CD4-positive, alpha-beta T cell treated with Interleukin-2 at 100 ng/mL for 4 hours (primary cell): Measurements from ENCODE around the gene CEBPZOS.
A peak's percentile ranks its signal among the peaks of the same experiment; 100 is the strongest.
"Not testable (repeated sequence)": the region's sequence is repeated elsewhere in the genome, so short reads cannot be mapped to it uniquely, and the experiment has no call there.

Experiments
- DNase-seq: peaks from one replicate; pipeline ENCODE4 v3.0.0-alpha.2; 2020; ENCODE audit warnings: low spot score

Gene CEBPZOS

DNA sequence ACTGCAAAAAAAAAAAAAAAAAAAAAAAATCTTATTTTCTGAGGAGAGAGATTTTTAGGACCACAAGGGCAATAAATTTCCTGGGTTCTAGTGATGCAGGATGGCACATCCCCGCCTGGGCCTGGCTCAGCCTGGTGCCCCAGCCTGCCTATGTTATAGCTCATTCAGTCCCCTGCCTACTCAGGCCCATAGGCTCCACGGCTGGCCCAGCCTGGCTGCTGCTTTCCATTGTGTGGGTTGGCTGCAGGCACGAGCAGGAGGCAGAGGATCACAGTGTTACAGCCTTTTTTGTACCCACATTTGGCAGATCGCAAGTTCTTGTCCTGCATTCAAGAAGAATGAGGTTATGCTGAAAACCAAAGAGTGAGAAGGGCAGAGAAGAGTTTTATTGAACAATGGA lies 5.0 kb upstream of the CEBPZOS start:
- DNase-seq: no peak

DNA sequence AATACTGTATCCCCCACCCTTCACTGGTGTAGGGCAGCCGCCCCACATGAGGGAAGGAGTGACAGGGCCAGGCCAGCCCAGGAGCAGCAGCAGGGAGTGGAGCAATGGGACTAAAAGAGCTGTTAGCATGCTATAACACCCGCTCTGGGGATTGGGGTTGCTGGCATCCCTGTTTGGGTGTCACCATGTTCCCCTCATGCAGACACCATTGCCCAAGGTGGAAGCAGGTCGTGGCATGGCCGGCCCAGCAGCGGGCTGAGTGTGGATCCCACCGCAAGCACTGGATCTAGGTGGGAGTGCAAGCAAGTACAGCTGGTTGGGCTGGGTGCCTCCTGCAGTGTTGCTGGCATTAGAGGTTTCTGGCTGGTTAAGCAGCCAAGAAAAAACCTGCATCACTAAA lies 4.5 kb upstream of the CEBPZOS start:
- no peak for DNase-seq

DNA sequence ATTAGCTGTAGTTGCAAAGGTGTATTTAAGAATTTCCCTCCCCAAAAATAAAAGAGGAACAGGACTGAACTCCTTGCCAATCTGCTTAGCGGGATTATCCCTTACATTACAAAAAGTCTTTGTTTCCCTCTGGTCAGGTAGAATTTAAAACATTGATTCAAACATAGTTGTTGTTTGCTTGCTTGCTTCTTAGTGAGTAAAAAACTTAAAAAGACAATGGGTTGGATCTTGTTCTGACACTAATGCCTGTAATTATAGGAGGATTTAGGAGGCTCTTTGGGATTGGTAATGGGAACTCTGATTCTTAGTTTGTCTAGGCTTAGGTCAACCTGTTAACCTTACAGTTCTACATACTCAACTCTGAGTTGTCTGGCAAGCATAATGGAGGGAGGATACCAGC lies 3.7 kb upstream of the CEBPZOS start:
- no peak for DNase-seq

DNA sequence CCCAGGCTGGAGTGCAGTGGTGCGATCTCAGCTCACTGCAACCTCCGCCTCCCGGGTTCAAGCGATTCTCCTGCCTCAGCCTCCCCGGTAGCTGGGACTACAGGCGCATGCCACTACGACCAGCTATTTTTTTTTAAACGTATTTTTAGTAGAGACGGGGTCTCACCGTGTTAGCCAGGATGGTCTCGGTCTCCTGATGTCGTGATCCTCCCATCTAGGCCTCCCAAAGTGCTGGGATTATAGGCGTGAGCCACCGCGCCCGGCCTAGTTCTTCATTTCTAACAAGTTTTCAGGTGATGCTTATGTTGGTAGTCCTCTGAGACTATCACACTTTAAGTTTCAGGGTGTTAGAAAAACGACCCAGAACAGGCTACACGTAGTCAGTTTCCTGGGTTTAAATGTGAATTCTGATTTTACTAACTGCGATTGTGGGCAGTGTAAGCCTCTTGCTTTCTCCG lies 405 bp upstream of the CEBPZOS start:
- DNase-seq: not testable (repeated sequence)

DNA sequence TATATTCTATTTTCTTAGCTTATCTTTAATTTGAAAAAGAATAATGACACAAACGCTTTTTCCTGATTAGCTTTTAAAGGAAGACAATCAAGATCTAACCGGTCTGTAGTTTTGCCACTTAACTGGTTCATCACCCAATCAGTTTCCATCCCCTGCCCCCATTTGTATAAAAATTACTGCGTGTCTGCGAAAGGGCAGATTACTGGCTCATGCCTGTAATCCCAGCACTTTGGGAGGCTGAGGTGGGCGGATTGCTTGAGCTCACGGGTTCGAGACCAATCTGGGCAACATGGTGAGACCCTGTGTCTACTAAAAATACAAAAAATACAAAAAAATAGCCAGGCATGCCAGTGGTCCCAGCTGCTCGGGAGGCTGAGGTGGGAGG lies 2.4 kb downstream of the CEBPZOS start:
- DNase-seq: no peak

DNA sequence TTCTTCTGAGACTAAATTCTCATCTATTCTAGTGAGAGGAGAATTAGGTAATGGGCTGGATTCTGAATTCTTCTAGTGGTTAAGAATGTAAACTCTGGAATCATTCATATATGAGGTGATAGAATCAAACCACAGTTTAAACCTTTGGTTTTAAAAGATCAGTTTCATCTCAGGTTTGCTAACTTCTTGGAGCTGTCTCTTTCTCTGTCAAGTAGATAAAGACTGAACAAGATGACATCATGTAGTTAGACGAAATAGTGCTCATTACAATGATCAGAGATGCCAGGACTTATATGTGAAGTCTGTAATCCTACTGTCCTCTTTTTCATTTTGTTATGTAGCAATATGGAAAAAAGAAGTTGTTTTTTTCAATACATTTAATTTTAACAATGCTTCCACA lies 4.9 kb downstream of the CEBPZOS start:
- DNase-seq: peak; percentile 1

DNA sequence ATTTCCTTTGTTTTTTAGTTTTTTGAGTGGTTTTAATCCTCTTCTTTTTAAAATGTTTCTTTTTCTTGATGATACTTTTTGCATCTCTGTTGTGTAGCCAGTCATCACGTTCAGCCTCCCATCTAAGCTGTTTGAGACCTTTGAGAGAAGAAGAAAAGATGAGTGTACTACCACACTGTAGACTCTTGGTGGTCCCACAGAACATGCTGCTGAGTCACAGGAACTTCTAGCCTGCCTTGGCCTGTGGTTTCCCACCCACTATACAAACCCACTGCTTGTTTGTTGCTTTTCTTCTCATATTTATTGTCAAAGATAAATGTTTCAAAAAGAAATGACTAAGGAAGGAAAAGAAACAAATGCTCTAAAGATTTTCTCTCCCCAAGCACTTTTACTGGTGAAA lies 5.5 kb downstream of the CEBPZOS start:
- DNase-seq: peak; percentile 54

DNA sequence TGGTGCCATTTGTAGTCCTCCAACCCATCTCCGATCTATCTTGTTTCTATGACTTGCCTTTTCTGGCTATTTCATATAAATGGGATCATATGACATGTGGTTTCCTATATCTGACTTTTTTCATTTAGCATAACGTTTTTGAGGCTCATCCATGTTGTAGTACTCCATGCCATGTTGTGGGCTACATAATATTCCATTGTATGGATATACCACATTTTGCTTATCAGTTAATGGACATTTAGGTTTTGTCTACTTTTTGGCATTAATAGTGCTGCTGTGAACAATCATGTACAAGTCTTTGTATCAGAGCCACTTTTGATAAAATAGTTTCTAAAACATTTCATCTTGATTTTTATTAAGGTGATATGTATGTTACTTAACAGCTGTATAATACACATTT lies 7.4 kb downstream of the CEBPZOS start:
- DNase-seq: no peak

DNA sequence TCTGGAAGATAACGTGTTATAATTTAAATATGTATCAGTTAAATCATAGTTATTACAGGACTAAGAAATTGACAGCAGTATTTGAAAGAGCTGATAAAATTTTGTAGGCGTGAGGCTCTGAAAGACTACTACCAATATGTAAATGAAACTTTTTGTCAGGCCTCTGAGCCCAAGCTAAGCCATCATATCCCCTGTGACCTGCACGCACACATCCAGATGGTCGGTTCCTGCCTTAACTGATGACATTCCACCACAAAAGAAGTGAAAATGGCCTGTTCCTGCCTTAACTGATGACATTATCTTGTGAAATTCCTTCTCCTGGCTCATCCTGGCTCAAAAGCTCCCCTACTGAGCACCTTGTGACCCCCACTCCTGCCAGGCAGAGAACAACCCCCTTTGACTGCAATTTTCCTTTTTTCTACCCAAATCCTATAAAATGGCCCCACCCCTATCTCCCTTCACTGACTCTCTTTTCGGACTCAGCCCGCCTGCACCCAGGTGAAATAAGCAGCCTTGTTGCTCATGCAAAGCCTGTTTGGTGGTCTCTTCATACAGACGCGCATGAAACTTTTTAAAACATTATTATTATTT lies 8.9 kb downstream of the CEBPZOS start:
- DNase-seq: not testable (repeated sequence)

DNA sequence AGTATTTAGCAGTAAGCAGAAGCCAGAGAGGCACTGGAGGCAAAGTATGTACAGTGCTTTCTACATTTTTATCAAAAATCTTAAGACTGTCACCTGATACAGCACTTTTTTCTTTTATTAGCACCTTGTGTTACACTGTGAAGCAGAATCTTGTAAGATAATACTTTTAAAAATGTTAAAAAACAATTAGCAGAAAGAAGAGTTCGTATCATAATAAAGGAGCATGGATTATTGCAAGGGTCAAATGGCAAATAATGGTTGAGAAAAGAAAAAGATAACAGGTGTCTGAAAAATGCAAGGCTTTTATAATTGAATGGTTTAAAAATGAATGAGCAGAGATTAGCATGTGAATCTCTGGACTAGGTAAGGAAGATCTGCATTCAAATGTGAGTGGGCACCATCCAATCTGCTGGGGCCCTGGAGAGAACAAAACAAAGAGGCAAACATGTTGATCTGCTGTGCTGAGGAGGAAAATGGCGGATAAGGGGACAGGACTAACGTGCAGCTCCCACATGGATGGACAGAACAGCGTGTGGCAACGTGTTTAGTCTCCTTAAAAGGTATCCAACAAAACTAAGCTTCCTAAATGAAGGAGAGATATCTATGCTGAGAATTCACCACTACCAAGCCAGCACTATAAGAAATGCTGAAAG lies 9.5 kb downstream of the CEBPZOS start:
- no peak for DNase-seq

DNA sequence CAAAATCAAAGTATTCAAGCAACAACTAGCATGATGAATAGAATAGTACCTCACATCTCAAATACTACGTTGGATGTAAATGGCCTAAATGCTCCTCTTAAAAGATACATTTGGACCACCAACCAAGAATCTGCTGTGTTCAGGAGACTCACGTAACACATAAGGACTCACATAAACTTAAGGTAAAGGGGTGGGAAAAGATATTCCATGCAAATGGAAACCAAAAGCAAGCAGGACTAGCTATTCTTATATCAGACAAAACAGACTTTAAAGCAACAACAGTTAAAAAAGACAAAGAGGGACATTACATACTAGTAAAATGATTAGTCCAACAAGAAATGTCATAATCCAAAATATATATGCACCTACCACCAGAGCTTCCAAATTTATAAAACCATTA lies 10.5 kb downstream of the CEBPZOS start:
- DNase-seq: not testable (repeated sequence)

DNA sequence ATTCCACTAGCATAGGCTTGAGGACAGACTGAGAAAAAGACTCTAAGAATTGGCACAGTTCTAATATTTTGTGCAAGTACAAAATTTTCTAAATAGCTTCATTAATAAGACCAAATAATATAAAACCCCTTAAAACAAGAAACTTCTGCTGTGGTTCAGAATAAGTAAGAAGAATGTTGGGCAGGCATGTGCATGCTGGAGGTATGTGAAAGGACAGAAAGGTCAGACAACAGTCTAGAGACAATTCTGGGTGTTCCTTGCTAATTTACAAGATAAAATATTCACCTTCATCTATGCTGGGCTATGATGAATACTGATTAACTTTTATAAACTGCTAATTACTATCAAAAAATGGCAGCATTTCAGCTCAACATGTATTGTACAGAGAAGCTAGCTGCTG lies 14.9 kb downstream of the CEBPZOS start:
- DNase-seq: no peak

DNA sequence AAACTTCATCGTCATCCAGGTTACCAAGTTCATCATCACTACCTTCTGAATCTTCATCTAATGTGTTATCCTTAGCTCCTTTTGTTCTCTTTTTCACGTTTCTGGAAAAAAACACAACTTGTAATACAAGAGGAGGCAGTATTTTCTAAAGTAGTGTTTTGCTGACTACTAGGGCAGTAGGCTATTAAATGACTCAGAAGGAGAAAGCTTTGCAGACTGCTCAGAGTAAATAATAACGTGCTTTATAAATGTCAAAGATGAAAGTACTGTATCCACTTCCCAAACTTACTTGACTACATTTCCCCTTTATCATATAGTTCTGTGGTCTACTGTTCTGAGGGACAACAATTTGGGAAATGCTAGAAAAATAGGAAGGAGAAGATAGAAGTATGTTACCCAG lies 15.6 kb downstream of the CEBPZOS start:
- no peak for DNase-seq

DNA sequence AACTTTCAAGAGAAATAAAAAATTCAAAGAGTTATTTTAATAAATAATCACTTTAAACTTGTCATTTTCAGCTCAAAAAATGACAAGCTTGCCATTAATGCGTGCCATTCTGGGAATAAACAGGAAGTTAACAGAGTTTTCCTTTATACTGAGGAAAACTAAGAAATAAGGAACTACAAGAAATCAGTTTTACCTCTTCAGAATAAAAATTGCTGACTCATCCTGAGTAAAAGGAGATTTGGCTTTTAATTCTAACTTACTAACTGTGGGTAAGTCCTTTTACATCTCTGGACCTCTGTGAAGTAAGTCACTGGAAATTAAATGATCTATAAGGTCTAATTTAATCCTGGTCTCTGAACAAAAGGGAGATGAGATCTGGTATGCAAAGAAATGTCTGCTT lies 19.0 kb downstream of the CEBPZOS start:
- no peak for DNase-seq

DNA sequence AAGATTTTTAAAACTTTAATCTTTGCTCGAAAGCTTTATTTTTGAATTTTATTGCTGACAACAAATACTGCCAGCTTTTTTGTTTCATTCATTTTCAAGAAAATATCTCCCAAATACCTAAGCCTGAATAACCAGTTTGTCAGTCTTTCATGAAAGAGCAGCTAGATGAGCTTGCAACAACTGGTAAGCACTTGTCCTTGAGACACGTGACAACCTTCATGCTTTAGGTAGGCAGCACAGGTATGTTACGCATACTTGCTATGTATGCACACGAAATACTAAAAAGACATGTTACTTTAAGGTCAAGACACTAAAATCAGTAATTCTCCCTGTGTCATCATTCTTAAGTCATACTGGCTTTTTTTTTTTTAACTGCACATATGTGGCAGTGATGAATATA lies 22.8 kb downstream of the CEBPZOS start:
- DNase-seq: no peak

DNA sequence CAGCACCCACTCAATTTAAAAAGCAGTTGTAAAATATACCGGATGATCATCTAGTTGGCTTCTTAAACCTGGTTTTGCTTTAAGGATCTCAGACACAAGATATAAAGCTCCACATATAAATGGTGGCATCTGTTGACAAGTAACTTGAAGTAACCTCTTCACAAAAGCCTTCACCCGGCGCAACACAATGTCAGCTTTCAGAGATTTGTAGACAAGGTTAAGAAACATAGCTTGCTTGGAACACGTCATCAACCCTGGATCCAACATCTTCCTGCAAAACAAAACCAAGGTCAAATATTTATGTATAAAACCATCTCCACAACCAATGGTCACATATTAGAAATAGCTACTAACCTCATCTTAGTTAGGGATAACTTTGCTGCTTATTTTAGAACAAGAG lies 26.8 kb downstream of the CEBPZOS start:
- DNase-seq: no peak

DNA sequence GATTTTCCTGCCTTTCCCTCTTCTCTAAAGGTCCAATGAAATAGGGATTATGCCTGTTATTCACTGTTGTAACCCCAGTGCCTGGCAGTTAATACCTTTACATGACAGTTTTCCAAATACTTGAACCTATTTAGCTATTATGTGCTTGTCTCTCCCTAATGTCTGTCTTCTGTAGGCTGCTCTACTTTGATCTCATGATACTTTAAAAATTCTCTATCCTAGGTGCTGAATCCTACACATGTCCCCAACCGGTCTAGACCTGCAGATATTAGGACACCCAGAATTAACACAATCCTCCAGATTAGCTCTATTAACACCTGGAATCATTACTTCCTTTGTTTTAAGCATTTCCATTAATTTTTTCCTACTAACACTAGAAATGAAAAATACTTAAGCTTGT lies 27.8 kb downstream of the CEBPZOS start:
- DNase-seq: no peak

DNA sequence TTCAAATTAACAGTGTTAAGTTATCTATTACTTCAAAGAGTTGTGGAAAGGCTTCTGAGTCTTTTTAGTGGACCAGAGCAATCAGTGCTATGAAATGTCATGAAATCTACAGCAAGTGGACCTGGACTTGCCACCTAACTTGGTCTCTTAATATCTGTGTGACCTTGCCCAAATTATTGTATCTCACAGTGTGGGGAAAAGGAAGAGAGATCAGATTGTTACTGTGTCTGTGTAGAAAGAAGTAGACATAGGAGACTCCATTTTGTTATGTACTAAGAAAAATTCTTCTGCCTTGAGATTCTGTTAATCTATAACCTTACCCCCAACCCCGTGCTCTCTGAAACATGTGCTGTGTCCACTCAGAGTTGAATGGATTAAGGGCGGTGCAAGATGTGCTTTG lies 28.8 kb downstream of the CEBPZOS start:
- DNase-seq: not testable (repeated sequence)

DNA sequence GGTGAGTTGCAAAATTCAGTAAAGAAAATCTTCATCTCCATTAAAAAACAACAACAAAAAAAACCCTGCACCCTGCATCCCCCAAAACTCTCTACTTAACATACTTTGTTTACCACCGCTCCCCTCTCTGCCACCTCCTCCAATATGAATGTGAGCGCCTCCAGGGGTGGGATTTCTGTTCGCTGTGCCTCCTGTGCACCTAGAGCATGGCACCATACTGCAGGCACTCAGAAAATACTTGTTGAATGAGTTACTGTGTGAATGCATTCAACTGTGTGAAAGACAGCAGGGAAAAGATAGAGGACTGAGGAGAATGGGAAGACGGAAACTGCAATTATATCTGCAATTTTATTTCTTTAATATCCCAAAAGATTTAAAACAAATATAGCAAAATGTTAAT lies 30.6 kb downstream of the CEBPZOS start:
- DNase-seq: no peak

DNA sequence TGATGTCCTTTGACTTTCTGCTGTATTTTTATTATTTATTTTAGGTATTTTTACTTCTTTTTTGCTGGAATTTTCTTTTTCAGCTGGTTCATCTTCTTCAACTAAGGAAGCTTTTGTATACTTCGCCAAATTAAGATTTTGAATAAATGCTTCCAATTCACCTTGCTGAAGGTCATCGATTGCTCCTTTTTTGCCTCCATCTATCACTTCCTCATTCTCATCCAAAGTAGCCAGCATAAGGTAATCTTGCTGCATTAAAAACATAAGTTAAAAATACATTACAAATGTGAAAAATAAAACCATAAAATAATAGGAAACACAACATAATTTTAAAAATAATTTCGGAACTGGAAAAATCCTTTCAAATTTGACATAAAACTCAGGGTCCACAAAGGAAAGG lies 32.5 kb downstream of the CEBPZOS start:
- no peak for DNase-seq

DNA sequence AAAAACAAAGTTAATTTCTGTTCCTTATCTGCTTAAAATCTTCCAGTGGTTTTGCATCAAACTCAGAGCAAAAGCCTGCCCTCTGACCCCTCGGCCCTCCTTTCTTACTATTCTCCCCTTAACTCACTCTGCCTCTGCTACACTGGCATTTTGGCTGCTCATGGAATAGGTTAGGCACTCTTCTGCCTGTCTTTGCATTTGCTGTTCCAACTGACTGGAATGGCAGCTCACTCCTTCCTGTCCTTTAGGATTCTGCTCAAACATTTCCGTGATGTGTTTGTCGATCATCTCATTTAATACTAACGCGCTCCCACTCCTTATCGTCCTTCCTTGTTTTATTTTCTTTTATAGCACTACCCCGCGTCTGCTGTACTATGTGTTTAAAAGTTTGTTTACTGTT lies 34.3 kb downstream of the CEBPZOS start:
- DNase-seq: no peak

DNA sequence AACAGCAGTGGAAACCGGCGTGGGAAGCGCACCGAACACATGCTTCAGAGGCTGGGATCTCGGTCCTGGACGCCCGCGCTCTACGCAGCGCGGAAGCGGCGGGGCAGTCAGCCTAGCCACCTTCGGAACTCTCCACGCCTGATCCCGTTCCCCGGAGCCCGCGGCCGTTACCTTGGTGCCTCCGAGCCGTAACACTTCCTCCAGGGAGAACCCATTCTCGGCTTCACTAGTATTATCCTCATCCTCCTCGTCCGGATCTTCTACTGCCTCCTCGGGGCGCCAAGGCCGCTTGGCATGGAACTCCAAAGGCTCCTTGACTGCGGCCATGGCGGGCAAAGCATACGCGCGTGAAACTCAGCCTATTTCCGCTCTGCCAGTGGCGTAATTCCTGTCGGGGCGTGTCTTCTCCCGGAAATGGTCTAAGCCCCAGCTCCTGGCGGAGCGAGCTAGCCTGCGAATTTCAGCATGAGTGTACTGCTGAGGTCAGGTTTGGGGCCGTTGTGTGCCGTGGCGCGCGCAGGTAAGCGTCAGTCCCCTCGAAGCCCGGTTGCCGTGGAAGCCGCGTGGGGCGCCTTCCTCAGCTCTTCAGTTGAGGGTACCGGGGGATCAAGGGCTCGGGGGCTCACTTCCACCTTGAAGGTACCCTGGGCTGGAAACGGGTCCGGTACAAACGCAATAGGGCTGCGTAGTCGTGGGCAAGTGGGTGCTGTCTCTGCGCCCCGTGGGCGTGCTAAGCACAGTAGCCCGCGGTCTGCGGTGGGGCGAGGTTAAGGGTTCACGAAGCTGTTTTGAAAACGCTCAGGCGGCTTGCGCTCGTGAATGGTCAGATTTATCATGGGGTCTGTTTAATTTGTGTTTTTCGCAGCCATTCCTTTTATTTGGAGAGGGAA lies 35.2 kb downstream of the CEBPZOS start, which contains the start of the genes CEBPZ and NDUFAF7:
TSS of gene CEBPZ (minus strand) at position 356 of the 890 bp plus-strand sequence. CDS start at position 327, 29 bp downstream.
TSS of gene NDUFAF7 (plus strand) at position 418 of the 890 bp plus-strand sequence. CDS start at position 466, 48 bp downstream.
- DNase-seq: peak; percentile 86
